Hepatocyte (in vitro differentiated cells): ENCODE results near the gene OOEP. TPM values are rescaled to one million over a fixed set of nuclear protein-coding genes. Genes with fewer than 3 reads are reported as not detected.
"Not testable (repeated sequence)": the region's sequence is repeated elsewhere in the genome, so short reads cannot be mapped to it uniquely, and the experiment has no call there.

Experiments
- DNase-seq: peaks from one replicate; pipeline ENCODE4 v3.0.0-alpha.2; 2016; ENCODE audit warnings: low spot score
- H2AFZ ChIP-seq: fragments of 200-600 bp; sonication (generic); 2 replicates; pipeline ENCODE4 v1.6.0; 2016; ENCODE audit warnings: antibody characterized with exemption, mild to moderate bottlenecking
- H3K27ac ChIP-seq: fragments of 200-600 bp; sonication (generic); 2 replicates; pipeline ENCODE4 v1.5.1; 2016; ENCODE audit warnings: mild to moderate bottlenecking
- H3K27me3 ChIP-seq: fragments of 200-600 bp; sonication (generic); 2 replicates; pipeline ENCODE4 v1.6.1; 2016
- H3K36me3 ChIP-seq: fragments of 200-600 bp; sonication (generic); replicated peaks from 2 replicates; pipeline ENCODE4 v1.5.1; 2016; ENCODE audit warnings: low read depth; ENCODE audit not compliant: insufficient read depth
- H3K4me1 ChIP-seq: fragments of 200-600 bp; sonication (generic); 2 replicates; pipeline ENCODE4 v1.5.1; 2016; ENCODE audit warnings: mild to moderate bottlenecking, moderate library complexity; ENCODE audit not compliant: insufficient read depth
- H3K4me2 ChIP-seq: fragments of 200-600 bp; sonication (generic); 2 replicates; pipeline ENCODE4 v1.6.0; 2016
- H3K4me3 ChIP-seq: fragments of 200-600 bp; sonication (generic); 2 replicates; pipeline ENCODE4 v1.5.1; 2016; ENCODE audit warnings: mild to moderate bottlenecking
- H3K79me2 ChIP-seq: fragments of 200-600 bp; sonication (generic); 2 replicates; pipeline ENCODE4 v1.6.0; 2017; ENCODE audit warnings: mild to moderate bottlenecking
- H3K9me2 ChIP-seq: fragments of 200-600 bp; sonication (generic); replicated peaks from 2 replicates; pipeline ENCODE4 v1.6.0; 2017; ENCODE audit warnings: mild to moderate bottlenecking; ENCODE audit not compliant: insufficient read depth
- H3K9me3 ChIP-seq: fragments of 200-600 bp; sonication (generic); 2 replicates; pipeline ENCODE4 v1.5.1; 2016; ENCODE audit warnings: low read depth, mild to moderate bottlenecking
- H4K20me1 ChIP-seq: fragments of 200-600 bp; sonication (generic); 2 replicates; pipeline ENCODE4 v1.6.0; 2016; ENCODE audit warnings: mild to moderate bottlenecking; ENCODE audit not compliant: insufficient read depth, poor library complexity, severe bottlenecking
- EZH2 ChIP-seq: fragments of 200-600 bp; sonication (generic); IDR thresholded peaks from 2 replicates; pipeline ENCODE4 v1.6.1; 2016; ENCODE audit warnings: antibody characterized with exemption, mild to moderate bottlenecking, borderline replicate concordance
- EZH2phosphoT487 ChIP-seq: fragments of 200-600 bp; sonication (generic); IDR thresholded peaks from one replicate; pipeline ENCODE4 v1.6.1; 2018; ENCODE audit warnings: antibody characterized with exemption, mild to moderate bottlenecking, low read depth, moderate library complexity; ENCODE audit not compliant: unreplicated experiment, severe bottlenecking
- WGBS: methylation state at CpG from one replicate; pipeline ENCODE4 v1.1.6; 2016; ENCODE audit warnings: low lambda C conversion rate; ENCODE audit errors: missing lambda C conversion rate; 5-methylcytosine and 5-hydroxymethylcytosine counted together
- polyA plus RNA-seq: library from polyadenylated mRNA; unstranded; fragments of >200 nt; fragmentation: Nextera tagmentation; extraction: Ambion mirVana; gene quantifications from 2 replicates; pipeline ENCODE4 v1.2.1, GENCODE V29; 2016
- total RNA-seq: library from RNA; depleted of rRNA; stranded (reverse); fragments of >200 nt; gene quantifications from 2 replicates; pipeline ENCODE4 v1.2.3, GENCODE V29; 2014
- TF ChIP-seq, protein P1 (sequence below): fragments of 200-600 bp; sonication (generic); IDR thresholded peaks from 2 replicates; pipeline ENCODE4 v1.5.1; 2016; ENCODE audit warnings: antibody characterized with exemption, mild to moderate bottlenecking; ENCODE audit not compliant: poor library complexity

The OOEP gene
- total and polyA plus RNA-seq, 2 experiments from 2014 or later = not detected

DNA sequence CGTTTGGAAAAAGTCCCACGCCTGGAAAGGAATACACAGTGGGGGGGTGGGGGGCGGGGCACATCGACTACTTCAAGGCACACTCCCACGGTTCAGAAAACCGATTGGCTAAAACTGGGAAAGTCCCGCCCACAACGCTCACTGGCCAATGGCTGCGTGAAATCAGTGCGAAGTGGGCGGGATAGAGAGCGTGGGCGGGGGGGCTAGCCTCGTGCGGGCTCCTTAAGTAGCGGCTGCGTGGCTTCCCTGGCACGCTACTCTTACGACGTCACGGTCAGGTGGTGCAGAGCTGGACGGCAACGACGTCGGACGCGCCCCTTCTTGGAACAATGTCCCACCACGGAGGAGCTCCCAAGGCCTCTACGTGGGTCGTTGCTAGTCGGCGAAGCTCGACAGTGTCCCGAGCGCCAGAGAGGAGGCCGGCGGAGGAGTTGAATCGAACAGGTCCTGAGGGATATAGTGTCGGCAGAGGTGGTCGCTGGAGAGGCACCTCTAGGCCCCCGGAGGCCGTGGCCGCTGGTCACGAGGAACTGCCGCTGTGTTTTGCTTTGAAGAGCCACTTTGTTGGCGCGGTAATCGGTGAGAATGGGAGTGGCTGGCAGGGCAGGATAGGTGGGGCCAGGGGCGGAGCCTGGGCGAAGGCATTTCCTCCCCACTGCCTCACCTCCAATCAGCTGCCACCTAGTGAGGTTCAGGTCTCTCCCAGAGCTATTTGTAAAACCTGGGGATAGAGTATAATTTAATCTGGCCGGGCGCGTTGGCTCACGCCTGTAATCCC lies 25.1 kb upstream of the OOEP start, which contains the start of gene DDX43:
Gene DDX43 (plus strand): TSS at position 252 of the 778 bp plus-strand sequence. CDS start 78 bp downstream, at position 330.
- 98% methylated on average over 47 of the region's 54 CpGs for WGBS
- Histone ChIP-seq H3K79me2 (no peaks in the 10 kb centered on the region), H3K9me2 (no peaks in the 10 kb centered on the region), H3K27ac (no peak within 1 kb of the TSS), H3K4me1 (no peaks in the 10 kb centered on the region), H4K20me1 (no peaks in the 10 kb centered on the region), H3K36me3 (no peaks in the 10 kb centered on the region), H3K27me3 (no peaks in the 10 kb centered on the region), H3K9me3 (no peaks in the 10 kb centered on the region), H2AFZ (no peak within 1 kb of the TSS), H3K4me2 (no peak within 1 kb of the TSS), H3K4me3 (no peak within 1 kb of the TSS)
- DNase-seq = no peak
- TF ChIP-seq EZH2 = no peak
- TF ChIP-seq, protein P1, sequence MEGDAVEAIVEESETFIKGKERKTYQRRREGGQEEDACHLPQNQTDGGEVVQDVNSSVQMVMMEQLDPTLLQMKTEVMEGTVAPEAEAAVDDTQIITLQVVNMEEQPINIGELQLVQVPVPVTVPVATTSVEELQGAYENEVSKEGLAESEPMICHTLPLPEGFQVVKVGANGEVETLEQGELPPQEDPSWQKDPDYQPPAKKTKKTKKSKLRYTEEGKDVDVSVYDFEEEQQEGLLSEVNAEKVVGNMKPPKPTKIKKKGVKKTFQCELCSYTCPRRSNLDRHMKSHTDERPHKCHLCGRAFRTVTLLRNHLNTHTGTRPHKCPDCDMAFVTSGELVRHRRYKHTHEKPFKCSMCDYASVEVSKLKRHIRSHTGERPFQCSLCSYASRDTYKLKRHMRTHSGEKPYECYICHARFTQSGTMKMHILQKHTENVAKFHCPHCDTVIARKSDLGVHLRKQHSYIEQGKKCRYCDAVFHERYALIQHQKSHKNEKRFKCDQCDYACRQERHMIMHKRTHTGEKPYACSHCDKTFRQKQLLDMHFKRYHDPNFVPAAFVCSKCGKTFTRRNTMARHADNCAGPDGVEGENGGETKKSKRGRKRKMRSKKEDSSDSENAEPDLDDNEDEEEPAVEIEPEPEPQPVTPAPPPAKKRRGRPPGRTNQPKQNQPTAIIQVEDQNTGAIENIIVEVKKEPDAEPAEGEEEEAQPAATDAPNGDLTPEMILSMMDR = no peak
- no peak for TF ChIP-seq EZH2phosphoT487

DNA sequence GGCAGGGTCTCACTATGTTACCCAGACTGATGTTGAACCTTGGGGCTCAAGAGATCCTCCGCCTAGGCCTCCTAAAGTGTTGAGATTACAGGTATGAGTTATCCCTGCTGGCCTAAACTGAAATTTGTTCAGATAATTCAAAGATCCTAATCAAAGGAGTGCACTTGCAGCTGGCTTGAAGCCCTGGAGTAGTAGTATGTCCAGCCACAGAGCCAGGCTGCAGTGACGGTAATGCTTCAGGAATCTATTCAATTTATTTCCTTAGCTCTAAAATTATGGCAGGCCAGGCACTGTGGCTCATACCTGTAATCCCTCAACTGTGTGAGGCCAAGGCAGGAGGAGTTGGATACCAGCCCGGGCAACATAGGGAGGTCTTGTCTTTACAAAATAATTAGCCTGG lies 23.6 kb upstream of the OOEP start:
- no peaks in the 10 kb centered on the region for H3K4me1 ChIP-seq
- 86% methylated on average over 3 of the region's 3 CpGs for WGBS
- TF ChIP-seq, protein P1 = no peak
- no peak for TF ChIP-seq EZH2phosphoT487

DNA sequence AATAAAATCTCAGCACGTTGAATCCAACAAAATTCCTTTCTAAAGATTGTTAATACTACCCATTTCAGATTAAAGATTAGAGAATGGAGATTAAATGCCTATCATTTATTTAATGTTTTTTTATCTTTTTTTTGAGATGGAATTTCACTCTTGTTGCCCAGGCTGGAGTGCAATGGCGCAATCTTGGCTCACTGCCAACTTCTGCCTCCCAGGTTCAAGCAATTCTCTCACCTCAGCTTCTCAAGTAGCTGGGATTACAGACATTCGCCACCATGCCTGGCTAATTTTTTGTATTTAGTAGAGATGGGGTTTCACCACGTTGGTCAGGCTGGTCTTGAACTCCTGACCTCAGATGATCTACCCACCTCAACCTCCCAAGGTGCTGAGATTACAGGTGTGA lies 22.5 kb upstream of the OOEP start:
- not testable (repeated sequence) for H3K79me2 ChIP-seq, H3K9me3 ChIP-seq, H3K4me3 ChIP-seq, DNase-seq, H3K4me1 ChIP-seq, H3K27me3 ChIP-seq, H3K9me2 ChIP-seq, H3K36me3 ChIP-seq, H3K27ac ChIP-seq, H3K4me2 ChIP-seq, H4K20me1 ChIP-seq, H2AFZ ChIP-seq
- 83% methylated on average over 4 of the region's 4 CpGs for WGBS

More for the DNA sequence above, 23.6 kb upstream of the OOEP start:
- H3K27me3 ChIP-seq = no peaks in the 10 kb centered on the region
- no peak overlapping the region for H3K27ac ChIP-seq
- H2AFZ ChIP-seq = no peak overlapping the region
- DNase-seq = no peak
- no peak overlapping the region for H3K4me2 ChIP-seq
- H3K36me3 ChIP-seq = no peaks in the 10 kb centered on the region
- H4K20me1 ChIP-seq = no peaks in the 10 kb centered on the region
- no peak overlapping the region for H3K4me3 ChIP-seq
- no peaks in the 10 kb centered on the region for H3K79me2 ChIP-seq
- H3K9me3 ChIP-seq = no peaks in the 10 kb centered on the region
- no peaks in the 10 kb centered on the region for H3K9me2 ChIP-seq

DNA sequence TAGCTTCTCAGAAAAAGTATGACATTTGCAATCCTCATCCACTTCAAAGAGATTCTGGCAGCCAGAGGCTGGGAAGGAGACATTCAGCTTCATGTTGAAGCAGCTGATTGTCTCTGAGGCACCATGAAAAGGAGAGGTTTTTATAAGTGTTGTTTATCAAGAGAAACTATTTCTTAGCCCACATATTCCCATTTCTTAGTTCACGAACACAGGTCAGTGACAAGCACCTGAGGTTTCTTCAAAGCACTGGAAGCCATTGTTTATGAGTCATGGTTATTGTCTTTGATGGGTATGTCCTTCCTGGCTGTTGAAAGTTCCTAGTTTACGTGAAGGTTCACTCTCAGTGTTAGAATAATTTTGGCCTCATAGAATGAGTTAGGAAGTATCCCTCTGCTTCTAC lies 22.0 kb upstream of the OOEP start:
- Histone ChIP-seq H4K20me1 (no peaks in the 10 kb centered on the region), H3K27me3 (no peaks in the 10 kb centered on the region), H3K36me3 (no peaks in the 10 kb centered on the region), H3K4me3 (no peak overlapping the region), H3K9me2 (no peaks in the 10 kb centered on the region), H3K4me2 (no peak overlapping the region), H2AFZ (no peak overlapping the region), H3K79me2 (no peaks in the 10 kb centered on the region), H3K27ac (no peak overlapping the region), H3K9me3 (no peaks in the 10 kb centered on the region), H3K4me1 (no peaks in the 10 kb centered on the region)
- DNase-seq = no peak
- TF ChIP-seq EZH2 = no peak
- no peak for TF ChIP-seq EZH2phosphoT487
- TF ChIP-seq, protein P1 = no peak
- WGBS = 70% methylated on average over 2 of the region's 2 CpGs
